ENCODE results near the gene SLC20A1. TPM values are rescaled to one million over a fixed set of nuclear protein-coding genes. Genes with fewer than 3 reads are reported as not detected.

SLC20A1 gene
- total and polyA plus RNA-seq, 2 experiments from 2014 or later: 11.4 to 22.9 TPM

DNA sequence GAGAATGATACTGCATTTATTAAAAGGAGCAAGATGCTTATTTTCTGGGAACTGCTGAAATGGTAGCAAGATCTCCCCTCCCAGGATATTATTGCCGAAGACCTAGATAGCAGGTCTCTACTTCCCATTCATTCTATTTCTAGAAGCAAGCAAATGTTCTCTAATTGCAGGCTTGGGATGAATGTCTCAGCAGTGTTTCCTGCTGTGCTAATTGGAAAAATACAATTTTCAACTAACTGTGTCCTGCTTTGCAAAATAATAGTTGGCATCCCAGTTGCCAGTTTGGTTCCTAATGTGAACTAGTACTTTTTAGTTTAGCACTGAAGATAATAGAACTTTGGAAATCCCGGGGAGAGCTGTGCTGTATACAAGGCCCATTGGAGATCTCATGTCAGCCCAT, 26.1 kb downstream of the SLC20A1 start:
- Histone ChIP-seq H3K4me3 (no peak overlapping the region), H3K27me3 (no peaks in the 10 kb centered on the region), H3K27ac (no peak overlapping the region), H3K4me1 (ENCODE audit: low read depth) (no peaks in the 10 kb centered on the region), H3K36me3 (no peaks in the 10 kb centered on the region), H3K9me3 (ENCODE audit: low read depth) (no peaks in the 10 kb centered on the region)
- TF ChIP-seq, protein P1, sequence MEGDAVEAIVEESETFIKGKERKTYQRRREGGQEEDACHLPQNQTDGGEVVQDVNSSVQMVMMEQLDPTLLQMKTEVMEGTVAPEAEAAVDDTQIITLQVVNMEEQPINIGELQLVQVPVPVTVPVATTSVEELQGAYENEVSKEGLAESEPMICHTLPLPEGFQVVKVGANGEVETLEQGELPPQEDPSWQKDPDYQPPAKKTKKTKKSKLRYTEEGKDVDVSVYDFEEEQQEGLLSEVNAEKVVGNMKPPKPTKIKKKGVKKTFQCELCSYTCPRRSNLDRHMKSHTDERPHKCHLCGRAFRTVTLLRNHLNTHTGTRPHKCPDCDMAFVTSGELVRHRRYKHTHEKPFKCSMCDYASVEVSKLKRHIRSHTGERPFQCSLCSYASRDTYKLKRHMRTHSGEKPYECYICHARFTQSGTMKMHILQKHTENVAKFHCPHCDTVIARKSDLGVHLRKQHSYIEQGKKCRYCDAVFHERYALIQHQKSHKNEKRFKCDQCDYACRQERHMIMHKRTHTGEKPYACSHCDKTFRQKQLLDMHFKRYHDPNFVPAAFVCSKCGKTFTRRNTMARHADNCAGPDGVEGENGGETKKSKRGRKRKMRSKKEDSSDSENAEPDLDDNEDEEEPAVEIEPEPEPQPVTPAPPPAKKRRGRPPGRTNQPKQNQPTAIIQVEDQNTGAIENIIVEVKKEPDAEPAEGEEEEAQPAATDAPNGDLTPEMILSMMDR (IDR thresholded peaks at IDR 0.05; ENCODE audit: low read depth, low read length): no peak
- DNase-seq (ENCODE audit: low read depth in 1 of 2, low spot score in 1 of 2): no peak

DNA sequence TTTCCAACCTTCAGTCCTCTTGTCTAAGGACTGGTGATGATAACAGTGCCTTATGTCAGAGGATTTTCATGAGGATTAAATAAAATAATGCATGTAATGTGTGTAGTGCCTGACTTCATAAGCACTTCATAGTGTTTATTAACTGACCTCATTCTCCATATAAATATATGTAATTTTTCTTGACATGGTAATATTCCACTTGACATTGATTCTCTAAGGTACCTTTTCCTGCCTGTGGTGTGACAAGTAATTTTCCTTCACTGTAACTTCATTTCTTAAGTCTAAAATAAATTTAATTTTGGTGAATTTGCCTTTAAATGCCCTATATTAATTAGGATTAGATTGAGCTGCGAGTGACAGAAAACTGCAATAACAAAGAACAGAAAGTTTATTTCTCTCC, 27.3 kb downstream of the SLC20A1 start:
- DNase-seq (ENCODE audit: low read depth in 1 of 2, low spot score in 1 of 2): no peak
- no peaks in the 10 kb centered on the region for H3K36me3 ChIP-seq
- no peaks in the 10 kb centered on the region for H3K9me3 ChIP-seq (ENCODE audit: low read depth)
- TF ChIP-seq, protein P1 (IDR thresholded peaks at IDR 0.05; ENCODE audit: low read depth, low read length): no peak
- no peaks in the 10 kb centered on the region for H3K4me1 ChIP-seq (ENCODE audit: low read depth)
- no peaks in the 10 kb centered on the region for H3K27me3 ChIP-seq
- no peak overlapping the region for H3K4me3 ChIP-seq
- no peak overlapping the region for H3K27ac ChIP-seq

DNA sequence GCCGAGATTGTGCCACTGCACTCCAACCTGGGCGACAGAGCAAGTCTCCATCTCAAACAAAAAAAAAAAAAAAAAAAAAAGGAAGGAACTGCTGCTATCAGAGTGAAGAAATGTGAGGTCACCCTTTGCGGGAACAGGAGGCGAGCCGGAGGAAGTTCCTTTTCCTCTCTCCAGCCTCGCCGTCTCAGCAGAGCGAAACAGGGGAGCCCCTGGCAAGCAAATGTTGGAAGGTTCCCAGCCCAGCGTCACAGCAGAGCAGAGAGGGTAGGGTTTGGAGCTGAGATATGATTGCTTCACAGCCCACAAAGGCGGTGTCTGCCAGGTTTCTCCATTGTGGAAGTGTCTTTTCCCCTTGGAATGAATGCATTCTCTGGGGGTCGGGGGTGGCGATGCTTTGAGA, 28.5 kb downstream of the SLC20A1 start:
- DNase-seq (ENCODE audit: low read depth in 1 of 2, low spot score in 1 of 2): peak in 1 of 2 donors; percentile 97
- Histone ChIP-seq H3K9me3 (ENCODE audit: low read depth) (no peaks in the 10 kb centered on the region), H3K27me3 (no peaks in the 10 kb centered on the region), H3K4me1 (ENCODE audit: low read depth) (no peaks in the 10 kb centered on the region), H3K36me3 (no peaks in the 10 kb centered on the region), H3K4me3 (no peak overlapping the region), H3K27ac (no peak overlapping the region)
- TF ChIP-seq, protein P1 (IDR thresholded peaks at IDR 0.05; ENCODE audit: low read depth, low read length): no peak

DNA sequence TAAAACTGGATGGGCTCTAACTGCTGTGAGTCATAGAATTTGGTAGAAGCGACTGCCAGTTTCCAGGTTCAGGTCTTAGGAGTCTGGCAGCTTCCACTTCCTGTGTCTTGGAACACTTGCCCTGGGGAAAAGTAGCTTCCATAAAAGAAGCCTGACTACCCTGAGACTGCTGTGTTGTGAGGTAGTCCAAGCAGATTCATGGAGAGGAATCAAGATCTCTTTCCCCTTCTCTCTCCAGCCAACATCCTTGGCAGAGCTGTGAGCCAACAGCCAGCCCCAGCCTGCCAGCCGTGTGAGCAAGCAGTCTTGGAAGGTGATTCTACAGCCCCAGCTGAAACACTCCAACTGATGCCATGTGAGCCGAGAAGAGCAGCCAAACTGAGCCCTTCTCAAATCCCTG, 33.7 kb downstream of the SLC20A1 start:
- TF ChIP-seq, protein P1 (IDR thresholded peaks at IDR 0.05; ENCODE audit: low read depth, low read length): no peak
- Histone ChIP-seq H3K36me3 (no peaks in the 10 kb centered on the region), H3K27me3 (no peaks in the 10 kb centered on the region), H3K27ac (no peak overlapping the region), H3K9me3 (ENCODE audit: low read depth) (no peaks in the 10 kb centered on the region), H3K4me3 (no peak overlapping the region), H3K4me1 (ENCODE audit: low read depth) (no peaks in the 10 kb centered on the region)
- no peak for DNase-seq (ENCODE audit: low read depth in 1 of 2, low spot score in 1 of 2)

DNA sequence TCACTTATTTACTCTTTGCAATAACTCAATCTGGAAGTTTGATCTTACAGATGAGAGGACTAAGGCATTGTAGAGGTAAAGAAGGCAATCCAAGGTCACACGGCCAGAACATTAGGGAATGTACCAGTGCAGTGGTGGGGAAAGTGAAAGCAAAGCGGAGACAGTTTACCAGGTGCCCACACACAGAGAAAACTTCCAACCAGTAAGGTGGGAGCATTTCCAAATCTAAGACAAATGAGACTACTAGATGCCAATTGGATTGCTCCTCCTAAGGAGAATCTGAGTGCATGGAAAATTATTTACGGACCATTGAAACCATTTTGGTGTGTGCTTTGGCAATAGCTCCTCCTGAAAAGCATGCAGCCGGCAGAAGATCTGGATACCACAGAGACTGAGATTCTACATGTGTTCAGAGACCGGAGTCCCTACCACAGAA, 34.9 kb downstream of the SLC20A1 start:
- no peak for DNase-seq (ENCODE audit: low read depth in 1 of 2, low spot score in 1 of 2)

More for the DNA sequence above, 34.9 kb downstream of the SLC20A1 start:
- TF ChIP-seq, protein P1 (IDR thresholded peaks at IDR 0.05; ENCODE audit: low read depth, low read length): no peak
- Histone ChIP-seq H3K27ac (no peak overlapping the region), H3K27me3 (no peaks in the 10 kb centered on the region), H3K4me3 (no peak overlapping the region), H3K9me3 (ENCODE audit: low read depth) (no peaks in the 10 kb centered on the region), H3K36me3 (no peaks in the 10 kb centered on the region), H3K4me1 (ENCODE audit: low read depth) (no peaks in the 10 kb centered on the region)
